HepG2 (cell line): ENCODE data around the gene ZCCHC8. TPM values are rescaled to one million over a fixed set of nuclear protein-coding genes. Genes with fewer than 3 reads are reported as not detected.
A peak's percentile ranks its signal among the peaks of the same experiment; 100 is the strongest.

Experiments
- ATAC-seq: fragments of 200-7000 bp; cut with Tn5 transposase; 3 replicates; pipeline ENCODE4 v1.9.1; 2020; ENCODE audit warnings: mild to moderate bottlenecking, moderate library complexity
- BruUV-seq: library from RNA; stranded (reverse); fragments of 400-500 nt; replicated peaks from 2 replicates; lab custom pipeline; 2021; lab: Mats Ljungman, UMichigan
- CTCF ChIA-PET: fragments of 300-600 bp; formaldehyde crosslinking; extraction: SDS; loops from one replicate; lab custom pipeline; 2021; ENCODE audit warnings: low total read pairs, inconsistent platforms, low intra/inter-chr PET ratio; lab: Yijun Ruan, JAX
- POLR2A ChIA-PET: fragments of 350-600 bp; sonication (Branson Sonifier 250); formaldehyde crosslinking; loops from one replicate; lab custom pipeline; 2020; ENCODE audit warnings: antibody characterized with exemption, inconsistent platforms; lab: Yijun Ruan, JAX
- DNase-seq: peaks from one replicate; pipeline ENCODE4 v3.0.0-alpha.2; 2015; ENCODE audit warnings: low spot score
- FAIRE-seq: peaks from 3 replicates; lab custom pipeline; 2011; peaks lifted over from hg19 to GRCh38; lab: Jason Lieb, UNC
- H2AFZ ChIP-seq: one replicate; pipeline ENCODE4 v1.6.1; 2011; ENCODE audit warnings: low read length, inconsistent platforms
- H3K27ac ChIP-seq: fragments of 300-600 bp; 3 replicates; pipeline ENCODE4 v1.8.0; 2011; ENCODE audit warnings: mixed run types, mild to moderate bottlenecking, mixed read lengths, low read length, inconsistent platforms; ENCODE audit not compliant: insufficient read depth; ENCODE audit errors: extremely low read length
- H3K27me3 ChIP-seq, 2 experiments: fragments of 200-600 bp in 1 of 2; 2 replicates in 1 of 2; 3 replicates in 1 of 2; pipeline versions ENCODE4 v1.6.0 to v1.8.0; 2011; ENCODE audit warnings: low read length in 2 of 2, mild to moderate bottlenecking in 2 of 2, moderate library complexity in 2 of 2, inconsistent platforms in 1 of 2; ENCODE audit not compliant: insufficient read depth in 2 of 2, control insufficient read depth in 1 of 2
- H3K36me3 ChIP-seq, 2 experiments: fragments of 200-600 bp in 1 of 2; replicated peaks in 1 of 2; 2 replicates in 1 of 2; 3 replicates in 1 of 2; pipeline versions ENCODE4 v1.5.1 to v1.8.0; 2011; ENCODE audit warnings: low read length in 2 of 2, inconsistent platforms in 1 of 2; ENCODE audit not compliant: insufficient read depth in 2 of 2, control insufficient read depth in 1 of 2
- H3K4me1 ChIP-seq: 2 replicates; pipeline ENCODE4 v1.5.1; 2012; ENCODE audit warnings: low read length, inconsistent platforms; ENCODE audit not compliant: insufficient read depth
- H3K4me2 ChIP-seq: 2 replicates; pipeline ENCODE4 v1.6.0; 2011; ENCODE audit warnings: low read depth, low read length, inconsistent platforms
- H3K4me3 ChIP-seq, 3 experiments: fragments of 200-600 bp in 1 of 3; sonication (generic), shearing (Covaris generic) in 1 of 3; replicated peaks in 1 of 3; 2 replicates each; pipeline ENCODE4 v1.5.1; 2011 to 2016; ENCODE audit warnings: low read length in 3 of 3, inconsistent platforms in 2 of 3, low read depth in 2 of 3, mild to moderate bottlenecking in 2 of 3, control low read depth in 1 of 3, mixed read lengths in 1 of 3; ENCODE audit not compliant: insufficient read depth in 1 of 3
- H3K79me2 ChIP-seq: one replicate; pipeline ENCODE4 v1.6.1; 2011; ENCODE audit warnings: low read length, inconsistent platforms; ENCODE audit not compliant: insufficient read depth
- H3K9ac ChIP-seq: 2 replicates; pipeline ENCODE4 v1.6.0; 2011; ENCODE audit warnings: mild to moderate bottlenecking, low read depth, low read length, inconsistent platforms; ENCODE audit not compliant: insufficient read depth
- H3K9me3 ChIP-seq: 2 replicates; pipeline ENCODE4 v1.5.1; 2012; ENCODE audit warnings: mild to moderate bottlenecking, low read length
- H4K20me1 ChIP-seq: 2 replicates; pipeline ENCODE4 v1.6.0; 2011; ENCODE audit warnings: inconsistent platforms, mild to moderate bottlenecking, low read length, moderate library complexity; ENCODE audit not compliant: insufficient read depth
- GTF3A ChIP-seq: sonication (generic); formaldehyde crosslinking; conservative IDR thresholded peaks from 2 replicates; pipeline ENCODE4 v1.4.0; 2020; ENCODE audit warnings: mild to moderate bottlenecking, missing genetic modification reagents
- MZF1 ChIP-seq: sonication (generic); formaldehyde crosslinking; IDR thresholded peaks from 2 replicates; pipeline ENCODE4 v1.8.1; 2023; ENCODE audit warnings: mild to moderate bottlenecking, missing genetic modification reagents, borderline replicate concordance
- RBFOX2 ChIP-seq: fragments of 200-400 bp; formaldehyde crosslinking; IDR thresholded peaks from 2 replicates; pipeline ENCODE4 v1.6.1; 2017; ENCODE audit warnings: low read depth, mild to moderate bottlenecking, low read length
- ZBTB39 ChIP-seq: sonication (generic); formaldehyde crosslinking; IDR thresholded peaks from 2 replicates; pipeline ENCODE4 v1.5.0; 2020; ENCODE audit warnings: missing genetic modification reagents
- WGBS: methylation state at CpG from one replicate; pipeline ENCODE4 v1.1.6; 2017; ENCODE audit warnings: low lambda C conversion rate; 5-methylcytosine and 5-hydroxymethylcytosine counted together
- in situ Hi-C: cut with HindIII; loops from 2 replicates; pipeline ENCODE4 v1.10.0; 2017; ENCODE audit warnings: low pct_unique_long_range_greater_than_20kb; ENCODE audit not compliant: extremely low pct_ligation_motif_present
- intact Hi-C: fragments of 100-400 bp; cut with micrococcal nuclease; formaldehyde crosslinking; loops from one replicate; pipeline ENCODE4 v1.10.0; 2022; ENCODE audit not compliant: unreplicated experiment
- polyA plus RNA-seq, 8 experiments: library from polyadenylated mRNA; depleted of rRNA in 3 of 8; stranded (reverse) in 7 of 8; unstranded in 1 of 8; fragments of >200 nt; fragmentation: Illumina TruSeq in 4 of 8; extraction: Trizol in 4 of 8; gene quantifications; 2 replicates each; pipeline versions ENCODE4 v1.2.1 to v1.2.3, GENCODE V29; 2011 to 2016; ENCODE audit warnings: low read depth in 4 of 8, missing spikeins in 1 of 8, mixed read lengths in 1 of 8; ENCODE audit not compliant: insufficient read depth in 1 of 8
- total RNA-seq, 5 experiments: library from RNA; depleted of rRNA; stranded (reverse); fragments of >200 nt; fragmentation: Illumina TruSeq; extraction: Trizol; gene quantifications; 2 replicates each; pipeline ENCODE4 v1.2.3, GENCODE V29; 2016; ENCODE audit warnings: low read depth in 1 of 5
- TF ChIP-seq, protein P1 (sequence below): sonication (generic); formaldehyde crosslinking; IDR thresholded peaks from 2 replicates; pipeline ENCODE4 v1.4.0; 2020; ENCODE audit warnings: missing genetic modification reagents

ZCCHC8 gene
- total and polyA plus RNA-seq, 2 of the 13 experiments (the other 11 are each of a cell fraction or from before 2014, with no cell fraction given), result 18.6 to 20.9 TPM

- TF ChIP-seq ZBTB39 (CRISPR knock-in tag), result no peak
- TF ChIP-seq, protein P1, sequence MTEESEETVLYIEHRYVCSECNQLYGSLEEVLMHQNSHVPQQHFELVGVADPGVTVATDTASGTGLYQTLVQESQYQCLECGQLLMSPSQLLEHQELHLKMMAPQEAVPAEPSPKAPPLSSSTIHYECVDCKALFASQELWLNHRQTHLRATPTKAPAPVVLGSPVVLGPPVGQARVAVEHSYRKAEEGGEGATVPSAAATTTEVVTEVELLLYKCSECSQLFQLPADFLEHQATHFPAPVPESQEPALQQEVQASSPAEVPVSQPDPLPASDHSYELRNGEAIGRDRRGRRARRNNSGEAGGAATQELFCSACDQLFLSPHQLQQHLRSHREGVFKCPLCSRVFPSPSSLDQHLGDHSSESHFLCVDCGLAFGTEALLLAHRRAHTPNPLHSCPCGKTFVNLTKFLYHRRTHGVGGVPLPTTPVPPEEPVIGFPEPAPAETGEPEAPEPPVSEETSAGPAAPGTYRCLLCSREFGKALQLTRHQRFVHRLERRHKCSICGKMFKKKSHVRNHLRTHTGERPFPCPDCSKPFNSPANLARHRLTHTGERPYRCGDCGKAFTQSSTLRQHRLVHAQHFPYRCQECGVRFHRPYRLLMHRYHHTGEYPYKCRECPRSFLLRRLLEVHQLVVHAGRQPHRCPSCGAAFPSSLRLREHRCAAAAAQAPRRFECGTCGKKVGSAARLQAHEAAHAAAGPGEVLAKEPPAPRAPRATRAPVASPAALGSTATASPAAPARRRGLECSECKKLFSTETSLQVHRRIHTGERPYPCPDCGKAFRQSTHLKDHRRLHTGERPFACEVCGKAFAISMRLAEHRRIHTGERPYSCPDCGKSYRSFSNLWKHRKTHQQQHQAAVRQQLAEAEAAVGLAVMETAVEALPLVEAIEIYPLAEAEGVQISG (CRISPR knock-in tag), result no peak
Measured at GRCh38 chr12:122474324-122474716, 26.4 kb downstream of the ZCCHC8 start (continued).

DNA sequence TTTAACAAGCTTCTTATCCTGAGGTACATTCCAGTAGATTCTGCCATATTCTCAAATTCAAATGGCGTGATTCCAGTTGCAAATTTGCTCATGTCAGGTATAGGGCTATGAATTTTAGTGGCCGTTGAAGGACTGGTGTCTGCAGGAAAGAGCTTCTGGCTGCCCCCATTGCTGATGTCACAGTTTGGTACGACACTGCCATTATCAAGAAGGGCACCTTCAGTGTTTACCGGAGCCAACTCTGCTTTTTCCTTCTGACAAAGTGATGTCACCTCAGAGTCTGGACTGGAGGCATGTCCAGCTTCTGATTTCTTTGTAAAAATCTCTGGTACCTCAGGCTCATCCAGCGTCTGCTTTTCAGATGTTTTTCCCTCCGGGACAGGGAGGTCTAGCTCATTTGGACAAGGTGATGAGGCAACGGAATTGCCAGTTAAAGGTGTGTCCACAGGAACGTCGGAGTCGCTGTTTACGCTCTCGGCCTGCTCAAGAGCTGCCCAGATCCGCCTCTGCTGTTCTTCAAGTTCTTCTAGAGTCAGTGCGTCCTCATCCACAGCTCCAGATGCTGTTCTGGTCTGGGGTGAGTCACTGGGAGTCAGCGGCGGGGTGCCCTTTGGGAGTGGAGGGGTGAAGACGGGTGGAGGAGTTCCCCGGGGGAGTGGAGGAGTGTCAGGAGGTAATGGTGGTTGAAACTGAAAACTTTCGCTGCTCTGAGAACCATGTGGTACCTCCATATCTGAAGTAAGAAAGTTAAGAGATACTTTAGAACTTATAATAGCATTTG lies 27.0 kb downstream of the ZCCHC8 start:
- no peak for DNase-seq
- H4K20me1 ChIP-seq, result no peaks in the 10 kb centered on the region
- ATAC-seq, result no peak
- intact Hi-C loops (loop anchor here (5.0 kb wide), 1 partner anchor 136 kb away; no protein-coding TSS in a partner anchor), in situ Hi-C loops (loop anchor here (5.0 kb wide), 1 partner anchor 76 kb away; no protein-coding TSS in a partner anchor)
- TF ChIP-seq MZF1 (CRISPR knock-in tag), result no peak
- TF ChIP-seq GTF3A, result no peak
- 0 out of 2 replicates have a peak, but pooled peaks have one; percentile 0 for TF ChIP-seq RBFOX2
- H3K4me3 ChIP-seq, result no peak overlapping the region
- POLR2A ChIA-PET, result interaction anchor here (1.1 to 2.7 kb wide), 2 partner anchors 27 to 74 kb away, joined by 4 to 9 read pairs; partner anchors contain the start of gene ZCCHC8
- H3K79me2 ChIP-seq, result no peaks in the 10 kb centered on the region
- H3K27me3 ChIP-seq, result no peaks in the 10 kb centered on the region
- BruUV-seq, result no TSS peak
- CTCF ChIA-PET, result no interaction called here
- no peak overlapping the region for H3K9ac ChIP-seq
- no peak overlapping the region for H3K27ac ChIP-seq
- H2AFZ ChIP-seq, result no peak overlapping the region
- H3K36me3 ChIP-seq, result peaks cover 17 to 51% of the 10 kb centered on the region in 2 experiments
- peaks cover 7% of the 10 kb centered on the region for H3K4me1 ChIP-seq
- H3K9me3 ChIP-seq, result no peaks in the 10 kb centered on the region
- no peak for FAIRE-seq
- no peak overlapping the region for H3K4me2 ChIP-seq
- 94% methylated on average over 19 of the region's 19 CpGs for WGBS
